ENCODE data around the gene MSH3.
"Not testable (repeated sequence)": the region's sequence is repeated elsewhere in the genome, so short reads cannot be mapped to it uniquely, and the experiment has no call there.

MSH3 gene

DNA sequence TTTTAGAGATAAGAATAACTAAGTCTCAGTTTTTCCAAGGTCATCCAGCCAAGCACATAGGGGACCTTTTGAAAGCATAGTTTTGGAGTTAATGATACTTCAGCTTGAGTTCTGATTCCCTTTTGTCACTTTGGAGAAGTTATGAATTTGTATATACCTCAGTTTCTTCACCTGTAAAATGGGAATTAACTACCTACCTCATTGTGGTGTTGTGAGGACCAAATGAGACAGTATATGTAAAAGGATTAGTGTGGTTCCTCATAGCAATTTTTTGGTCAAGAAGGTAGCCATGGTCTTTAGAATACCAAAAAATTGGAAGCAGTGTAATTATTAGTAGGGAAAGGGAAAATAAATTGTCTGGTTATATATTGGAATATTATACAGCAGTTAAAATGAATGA, 98.0 kb downstream of the MSH3 start:
- DNase-seq (ENCODE audit: low read depth in 3 of 3, low spot score in 1 of 3): no peak

GRCh38 chr5:80753712-80754111, 99.3 kb downstream of the MSH3 start:
- no peak for DNase-seq (ENCODE audit: low read depth in 3 of 3, low spot score in 1 of 3)

- no peak for DNase-seq (ENCODE audit: low read depth in 3 of 3, low spot score in 1 of 3)
Measured at GRCh38 chr5:80754900-80755299, 100.4 kb downstream of the MSH3 start.

DNA sequence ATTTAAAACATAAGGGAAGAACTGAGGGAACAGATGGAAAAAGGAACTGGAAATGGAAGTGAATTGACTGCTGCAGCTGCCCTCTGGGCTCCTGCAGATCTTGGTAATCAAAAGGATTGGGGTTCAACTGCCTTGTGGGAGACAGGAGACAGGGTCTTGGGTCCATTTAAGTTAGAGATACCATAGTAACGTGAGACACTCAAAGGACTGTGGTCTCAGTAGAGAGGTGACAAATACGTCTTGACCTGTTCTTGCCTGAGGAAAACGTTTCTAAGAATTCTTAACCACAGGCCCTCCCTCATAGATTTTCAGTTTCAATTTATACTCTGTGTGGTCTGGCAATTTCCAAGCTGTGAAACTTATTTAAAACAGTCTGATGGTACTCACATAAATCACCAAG, 101.2 kb downstream of the MSH3 start:
- no peak for DNase-seq (ENCODE audit: low read depth in 3 of 3, low spot score in 1 of 3)

DNA sequence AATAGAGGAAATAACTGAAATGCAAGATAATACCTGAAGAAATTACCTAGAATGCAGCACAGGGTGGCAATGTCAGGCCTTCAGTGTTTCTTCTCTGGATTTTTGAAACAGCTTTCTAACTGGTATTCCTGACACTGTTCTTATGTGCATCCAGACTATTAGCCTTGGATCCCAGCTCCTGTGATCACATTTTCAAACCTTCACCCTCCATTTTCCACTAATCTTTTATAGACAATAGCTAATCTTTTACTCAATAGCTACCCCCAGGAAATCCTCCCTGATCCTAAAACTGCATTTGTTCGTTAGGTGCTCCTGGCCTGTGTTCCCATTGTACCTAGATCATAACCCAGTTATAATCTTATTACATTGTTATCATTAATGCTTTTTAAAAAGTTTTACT, 101.8 kb downstream of the MSH3 start:
- no peak for DNase-seq (ENCODE audit: low read depth in 3 of 3, low spot score in 1 of 3)

DNA sequence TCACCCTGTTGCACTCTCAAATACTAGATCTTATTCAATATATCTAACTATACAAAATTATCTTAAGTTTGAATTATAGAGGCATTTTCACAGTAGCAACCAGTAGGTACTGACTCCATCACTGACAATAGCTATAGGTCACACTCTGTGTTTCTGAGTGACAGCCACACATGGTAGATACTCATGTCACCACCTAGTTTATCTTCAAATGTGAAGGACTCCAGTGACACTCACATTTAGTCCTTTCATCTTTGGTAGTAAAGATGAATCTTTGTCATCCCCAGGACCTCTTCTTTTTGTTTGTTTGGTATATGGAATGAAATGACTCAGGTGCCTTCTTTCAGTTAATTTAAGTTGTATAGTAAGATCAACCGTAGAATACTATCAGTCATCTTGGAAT, 102.8 kb downstream of the MSH3 start:
- no peak for DNase-seq (ENCODE audit: low read depth in 3 of 3, low spot score in 1 of 3)

DNA sequence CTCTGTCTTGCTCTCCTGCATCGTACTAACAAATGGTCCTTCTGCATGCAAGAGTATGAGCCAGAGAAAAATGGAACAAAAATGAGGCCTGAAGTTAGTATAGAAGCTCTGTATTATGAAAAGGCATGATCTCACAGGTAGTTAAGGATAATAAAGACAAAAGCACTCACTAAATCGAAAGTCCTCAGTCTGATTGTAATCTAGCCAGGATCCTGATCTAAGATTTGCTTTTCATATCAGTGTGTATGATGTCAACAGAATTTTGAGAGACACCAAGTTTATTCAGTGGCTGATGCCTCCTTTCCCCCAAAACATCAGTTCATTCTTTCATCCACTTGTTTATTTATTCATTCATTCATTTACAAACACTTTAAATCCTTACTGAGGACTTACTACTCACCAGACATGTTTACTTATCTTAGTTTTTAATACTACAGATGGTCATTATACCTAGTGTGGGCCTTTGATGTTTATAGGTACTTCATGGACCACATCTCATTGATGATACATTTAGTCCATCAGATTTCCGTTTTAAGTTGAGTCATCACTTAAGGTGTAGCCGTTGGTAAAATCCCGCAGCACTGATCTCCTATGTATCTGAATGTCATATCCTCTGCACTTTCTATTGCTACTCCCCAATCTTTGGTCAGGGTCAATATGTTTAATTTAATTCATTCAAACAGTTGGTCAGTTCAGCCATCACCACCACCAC, 105.6 kb downstream of the MSH3 start:
- DNase-seq (ENCODE audit: low read depth in 3 of 3, low spot score in 1 of 3): no peak

DNA sequence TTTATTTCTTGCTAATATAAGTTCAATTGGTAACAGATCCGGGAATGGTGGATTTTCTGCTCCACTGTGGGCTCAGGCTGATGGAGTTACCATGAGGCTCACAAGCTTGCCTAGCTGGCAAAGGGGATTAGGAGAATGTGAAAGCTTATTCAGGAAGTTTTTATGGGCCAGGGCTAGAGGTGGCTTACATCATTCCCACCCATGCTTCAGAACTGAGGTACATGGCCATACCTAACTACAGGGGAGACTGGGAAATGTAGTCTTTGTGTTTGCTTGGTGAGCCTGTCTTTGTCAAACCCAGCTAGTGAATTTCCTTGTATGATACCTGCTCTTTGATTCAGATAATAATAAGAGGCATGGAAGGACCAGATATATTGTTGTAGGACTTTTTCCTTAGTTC, 106.2 kb downstream of the MSH3 start:
- DNase-seq (ENCODE audit: low read depth in 3 of 3, low spot score in 1 of 3): no peak

DNA sequence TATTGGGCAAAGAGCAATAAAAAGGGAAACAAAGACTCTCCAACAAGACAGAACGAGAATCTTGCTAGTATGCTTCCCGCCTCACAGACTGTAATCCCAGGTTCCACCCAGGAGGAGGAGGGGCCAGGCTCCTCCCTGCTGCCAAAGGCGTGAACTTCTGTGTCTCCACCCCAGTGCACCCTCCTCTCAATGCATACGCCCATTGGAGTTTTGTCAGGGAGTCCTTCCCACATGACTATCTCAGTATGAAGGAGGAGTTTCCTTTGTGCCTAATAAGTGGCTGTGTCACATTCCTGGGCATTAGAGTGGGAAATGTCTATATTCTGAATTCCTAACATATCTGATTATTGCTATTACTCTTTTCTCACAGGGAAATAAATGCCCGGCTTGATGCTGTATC, 106.7 kb downstream of the MSH3 start:
- no peak for DNase-seq (ENCODE audit: low read depth in 3 of 3, low spot score in 1 of 3)

- no peak for DNase-seq (ENCODE audit: low read depth in 3 of 3, low spot score in 1 of 3)
Measured at GRCh38 chr5:80761966-80762365, 107.5 kb downstream of the MSH3 start.

GRCh38 chr5:80762573-80762972, 108.1 kb downstream of the MSH3 start:
- DNase-seq (ENCODE audit: low read depth in 3 of 3, low spot score in 1 of 3): no peak

DNA sequence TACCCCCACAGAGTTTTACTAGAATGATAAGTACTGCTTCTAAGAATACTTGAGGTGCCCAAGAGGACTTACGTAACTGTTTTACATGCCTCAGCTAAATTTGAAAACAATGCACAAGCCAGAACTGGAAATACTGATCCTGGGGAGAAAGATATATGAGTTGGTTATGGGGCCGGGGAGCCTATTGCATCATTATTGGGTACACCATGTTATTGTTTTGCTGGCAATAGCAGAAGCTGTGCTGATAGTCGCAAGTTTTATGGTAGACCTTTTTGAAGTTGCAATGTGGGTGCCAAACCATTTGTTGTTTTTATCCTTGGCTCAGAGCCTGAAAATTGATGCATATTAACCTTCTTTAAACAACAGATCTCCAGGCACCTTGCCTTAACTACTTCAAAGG, 108.8 kb downstream of the MSH3 start:
- DNase-seq (ENCODE audit: low read depth in 3 of 3, low spot score in 1 of 3): no peak

DNA sequence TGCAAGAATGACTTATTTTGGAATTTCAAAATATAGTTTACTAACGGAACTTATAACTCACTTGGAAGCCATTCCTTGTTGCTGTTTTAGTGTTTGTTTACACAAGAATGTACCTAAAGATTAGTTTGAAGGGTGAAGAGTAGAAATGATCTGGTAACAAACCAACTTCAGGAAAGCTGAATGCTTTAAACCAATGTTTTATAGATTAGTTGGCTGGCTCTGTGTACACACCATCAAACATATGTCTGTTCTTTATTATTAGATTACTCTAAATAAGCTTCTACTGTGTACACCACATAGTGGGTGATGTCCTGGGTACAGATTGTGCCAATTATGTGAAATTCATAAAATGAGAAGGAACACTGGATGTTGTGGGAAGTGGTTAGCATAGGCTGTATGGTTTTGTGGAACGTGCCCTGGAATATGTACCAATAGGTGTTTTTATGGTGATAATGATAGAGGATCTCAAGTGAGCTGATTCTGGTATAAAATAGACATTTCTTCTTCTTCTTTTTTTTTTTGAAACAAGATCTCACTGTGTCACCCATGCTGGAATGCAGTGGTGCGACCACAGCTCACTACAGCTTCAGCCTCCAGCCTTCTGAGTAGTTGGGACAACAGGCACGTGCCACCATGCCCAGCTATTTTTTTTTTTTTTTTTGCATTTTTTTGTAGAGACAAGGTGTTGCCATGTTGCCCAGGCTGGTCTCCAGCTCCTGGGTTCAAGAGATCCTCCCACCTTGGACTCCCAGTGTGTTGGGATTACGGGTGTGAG, 109.6 kb downstream of the MSH3 start:
- no peak for DNase-seq (ENCODE audit: low read depth in 3 of 3, low spot score in 1 of 3)

DNA sequence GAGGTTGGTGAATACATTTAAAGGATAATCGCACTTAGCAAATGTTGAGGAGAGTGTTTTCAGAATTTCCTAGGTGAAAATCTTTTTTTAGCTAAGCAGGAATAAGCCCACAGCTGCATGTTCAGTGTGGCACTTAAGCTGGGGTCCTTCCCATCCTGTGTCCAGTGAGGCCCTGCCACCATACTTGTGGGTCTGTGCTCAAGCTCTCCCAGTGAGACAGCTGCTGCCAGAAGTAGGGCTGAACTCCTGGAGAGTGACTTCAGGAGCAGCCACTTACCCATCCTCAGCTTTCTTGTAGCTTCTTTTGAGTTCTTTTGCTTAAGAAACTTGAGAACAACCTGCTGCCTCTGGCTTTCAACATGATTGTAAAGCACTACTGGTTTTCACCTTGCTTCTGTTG, 110.3 kb downstream of the MSH3 start:
- no peak for DNase-seq (ENCODE audit: low read depth in 3 of 3, low spot score in 1 of 3)

DNA sequence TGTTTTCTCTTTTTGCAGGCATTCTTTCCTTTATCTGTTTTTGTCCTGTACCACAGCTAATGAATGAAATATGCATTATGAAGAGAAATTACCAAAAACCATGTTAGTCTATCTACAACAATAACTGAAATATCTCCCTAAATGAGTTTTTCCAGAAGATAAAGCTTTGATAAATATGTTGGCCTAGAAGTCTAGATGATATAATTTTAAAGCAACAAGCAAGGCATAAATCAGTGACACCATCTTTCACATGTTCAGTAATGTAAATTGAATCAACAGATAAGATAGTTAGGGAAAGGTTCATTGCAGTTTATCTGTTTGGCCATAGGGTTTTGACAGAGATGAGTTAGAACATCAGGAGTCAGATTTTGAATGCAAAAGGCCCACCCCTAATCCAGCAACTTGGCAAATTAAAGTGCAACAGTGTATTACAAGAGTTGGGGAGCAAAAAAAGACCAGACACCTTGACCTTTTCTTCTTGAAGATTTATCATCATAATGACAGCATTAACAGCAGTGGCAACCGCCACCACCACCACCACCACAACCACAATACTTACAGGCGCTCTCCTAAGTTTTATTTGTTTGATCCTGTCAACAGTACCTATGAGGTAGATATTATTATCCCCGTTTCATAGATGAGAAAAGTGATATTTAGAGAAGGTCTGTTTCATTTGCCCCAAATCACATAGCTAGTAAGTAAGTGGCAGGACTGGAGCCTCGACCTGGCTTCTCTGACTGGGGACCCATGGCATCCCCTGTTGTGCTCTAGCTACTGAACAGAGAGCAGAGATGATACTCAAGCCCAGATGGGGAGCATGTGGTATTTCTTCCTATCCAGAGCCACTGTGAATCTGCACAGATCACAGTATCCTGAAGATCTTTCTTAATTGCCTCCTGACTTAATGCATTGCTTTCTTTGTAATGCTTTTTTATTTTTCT, 123.2 kb downstream of the MSH3 start:
- no peak for DNase-seq (ENCODE audit: low read depth in 3 of 3, low spot score in 1 of 3)

GRCh38 chr5:80780024-80780423, 125.6 kb downstream of the MSH3 start:
- DNase-seq (ENCODE audit: low read depth in 3 of 3, low spot score in 1 of 3): no peak

- DNase-seq (ENCODE audit: low read depth in 3 of 3, low spot score in 1 of 3): no peak
Measured at GRCh38 chr5:80780761-80781285, 126.4 kb downstream of the MSH3 start.

GRCh38 chr5:80781356-80781755, 126.9 kb downstream of the MSH3 start:
- DNase-seq (ENCODE audit: low read depth in 3 of 3, low spot score in 1 of 3): no peak

DNA sequence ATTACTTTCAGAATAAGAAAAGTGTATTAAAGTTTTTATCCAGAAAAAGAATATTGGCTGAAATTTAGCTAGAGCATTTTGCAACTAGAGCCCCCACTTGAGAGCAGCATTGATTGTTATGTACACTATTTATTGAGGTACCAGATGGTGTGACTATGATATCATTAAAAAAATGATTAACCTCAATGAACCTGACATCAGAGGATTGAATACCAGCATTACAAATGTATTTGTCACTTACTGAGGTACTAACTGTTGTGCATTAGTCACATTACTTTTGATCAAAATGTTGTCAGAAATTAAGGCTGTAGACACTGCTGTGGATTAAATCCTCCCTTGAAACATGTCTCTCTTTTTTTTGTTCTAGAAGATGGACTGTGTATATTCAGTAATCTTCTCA, 128.2 kb downstream of the MSH3 start:
- DNase-seq (ENCODE audit: low read depth in 3 of 3, low spot score in 1 of 3): no peak

GRCh38 chr5:80783751-80784150, 129.3 kb downstream of the MSH3 start:
- DNase-seq (ENCODE audit: low read depth in 3 of 3, low spot score in 1 of 3): not testable (repeated sequence)

GRCh38 chr5:80784451-80784850, 130.0 kb downstream of the MSH3 start:
- no peak for DNase-seq (ENCODE audit: low read depth in 3 of 3, low spot score in 1 of 3)

Measured in stimulated activated CD4-positive, alpha-beta T cell treated with anti-CD3 and anti-CD28 coated beads, TNF-alpha, amount 100 ng/mL, for 1 hour (primary cell).